Inferior parietal cortex (tissue), 1 donor: Measurements from ENCODE around the gene ADAM15.

Experiments
- DNase-seq: peaks from one replicate; pipeline ENCODE4 v3.0.0-alpha.2; 2016; ENCODE audit errors: extremely low spot score

ADAM15 gene, protein sequence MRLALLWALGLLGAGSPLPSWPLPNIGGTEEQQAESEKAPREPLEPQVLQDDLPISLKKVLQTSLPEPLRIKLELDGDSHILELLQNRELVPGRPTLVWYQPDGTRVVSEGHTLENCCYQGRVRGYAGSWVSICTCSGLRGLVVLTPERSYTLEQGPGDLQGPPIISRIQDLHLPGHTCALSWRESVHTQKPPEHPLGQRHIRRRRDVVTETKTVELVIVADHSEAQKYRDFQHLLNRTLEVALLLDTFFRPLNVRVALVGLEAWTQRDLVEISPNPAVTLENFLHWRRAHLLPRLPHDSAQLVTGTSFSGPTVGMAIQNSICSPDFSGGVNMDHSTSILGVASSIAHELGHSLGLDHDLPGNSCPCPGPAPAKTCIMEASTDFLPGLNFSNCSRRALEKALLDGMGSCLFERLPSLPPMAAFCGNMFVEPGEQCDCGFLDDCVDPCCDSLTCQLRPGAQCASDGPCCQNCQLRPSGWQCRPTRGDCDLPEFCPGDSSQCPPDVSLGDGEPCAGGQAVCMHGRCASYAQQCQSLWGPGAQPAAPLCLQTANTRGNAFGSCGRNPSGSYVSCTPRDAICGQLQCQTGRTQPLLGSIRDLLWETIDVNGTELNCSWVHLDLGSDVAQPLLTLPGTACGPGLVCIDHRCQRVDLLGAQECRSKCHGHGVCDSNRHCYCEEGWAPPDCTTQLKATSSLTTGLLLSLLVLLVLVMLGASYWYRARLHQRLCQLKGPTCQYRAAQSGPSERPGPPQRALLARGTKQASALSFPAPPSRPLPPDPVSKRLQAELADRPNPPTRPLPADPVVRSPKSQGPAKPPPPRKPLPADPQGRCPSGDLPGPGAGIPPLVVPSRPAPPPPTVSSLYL

GRCh38 chr1:155050560-155051341 is at the start of gene ADAM15:
Gene ADAM15, plus strand, starts transcription at chr1:155051316. Its CDS starts 71 bp downstream, at chr1:155051387.
- peak; percentile 79 for DNase-seq

GRCh38 chr1:155001425-155001674 is 49.8 kb upstream of the ADAM15 start:
- DNase-seq: no peak

- peak; percentile 92 for DNase-seq
These were observed 49.2 kb upstream of the ADAM15 start for GRCh38 chr1:155001675-155002463.

GRCh38 chr1:155002464-155003226 is 48.5 kb upstream of the ADAM15 start, which contains the start of gene ZBTB7B:
Gene ZBTB7B, plus strand, starts transcription at chr1:155002802. Its CDS starts 11,859 bp downstream, at chr1:155014661.
- DNase-seq: peak; percentile 24

GRCh38 chr1:155003227-155003765 is 47.8 kb upstream of the ADAM15 start:
- no peak for DNase-seq

GRCh38 chr1:155003766-155004351 is 47.3 kb upstream of the ADAM15 start:
- peak; percentile 36 for DNase-seq

GRCh38 chr1:155004352-155005075 is 46.6 kb upstream of the ADAM15 start:
- DNase-seq: peak; percentile 22

GRCh38 chr1:155005076-155006011 is 45.8 kb upstream of the ADAM15 start:
- peak; percentile 47 for DNase-seq

DNA sequence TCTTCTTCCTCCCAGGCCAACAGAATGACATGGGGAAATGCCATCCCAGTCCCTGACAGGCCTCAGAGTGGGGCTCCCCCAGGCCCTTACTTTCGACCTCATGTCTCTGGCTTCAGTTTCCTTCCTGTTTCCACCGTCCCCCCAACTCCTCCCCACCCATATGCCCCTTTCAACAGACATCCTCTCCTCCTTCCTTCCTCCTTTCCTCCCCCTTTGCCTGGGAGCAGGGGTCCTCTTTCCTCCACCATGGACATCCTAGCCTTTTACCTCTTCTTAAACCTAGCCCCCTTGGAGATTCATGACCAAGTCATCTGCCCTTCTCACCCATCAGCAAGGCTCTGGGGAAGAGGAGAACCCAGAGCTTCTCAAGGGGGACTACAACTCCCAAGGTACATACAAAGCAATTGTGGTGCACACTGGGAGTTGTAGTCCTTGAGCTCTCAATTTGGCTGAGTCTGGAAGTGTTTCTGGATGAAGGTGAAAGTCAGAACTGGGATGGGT is 44.5 kb upstream of the ADAM15 start:
- peak; percentile 70 for DNase-seq

GRCh38 chr1:155007251-155007828 is 43.8 kb upstream of the ADAM15 start:
- DNase-seq: no peak

DNA sequence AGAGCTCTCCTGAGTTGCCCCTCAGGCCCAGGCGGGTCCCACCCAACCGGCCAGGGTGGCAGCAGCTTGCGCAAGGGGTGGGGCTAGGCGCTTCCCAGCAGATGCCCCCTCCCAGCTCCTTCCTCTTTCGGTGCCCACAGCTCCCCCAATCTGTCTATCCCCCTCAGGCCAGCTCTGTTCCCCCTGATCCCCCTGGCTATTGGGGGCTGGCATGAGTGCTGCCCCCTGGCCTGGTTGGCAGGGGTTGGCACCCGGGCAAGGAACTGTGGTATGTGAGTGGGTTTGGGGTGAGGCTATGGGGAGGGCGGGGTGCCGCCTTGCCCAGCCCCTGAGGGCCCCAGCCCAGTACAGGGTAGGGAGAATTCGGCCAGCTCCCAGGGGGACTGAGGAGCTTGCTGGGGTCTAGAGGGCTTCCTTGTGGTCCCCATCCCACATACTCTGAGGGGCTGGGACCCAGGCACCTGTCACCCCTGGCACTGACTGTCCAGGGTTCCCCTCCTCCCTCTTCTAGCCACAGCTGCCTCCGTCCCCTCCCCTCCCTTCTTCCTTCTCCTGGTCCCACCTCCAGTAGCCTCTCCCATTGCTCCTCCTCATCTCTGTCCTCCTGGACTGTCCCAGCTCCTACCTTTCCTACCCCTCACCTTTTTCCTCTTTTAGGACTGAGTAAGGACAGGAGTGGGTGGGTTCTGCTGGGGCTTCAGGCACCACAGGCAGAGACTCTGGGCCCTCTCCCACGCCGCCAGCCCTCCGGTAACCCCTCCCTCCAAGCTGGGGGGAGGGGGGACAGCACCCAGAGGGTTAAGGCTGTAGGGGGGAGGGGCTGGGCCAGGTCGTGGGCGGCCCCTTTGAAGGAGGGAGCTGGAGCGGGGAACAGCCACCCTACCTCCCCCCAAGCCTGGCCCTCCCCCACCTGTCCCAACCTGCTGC is 42.8 kb upstream of the ADAM15 start:
- no peak for DNase-seq

DNA sequence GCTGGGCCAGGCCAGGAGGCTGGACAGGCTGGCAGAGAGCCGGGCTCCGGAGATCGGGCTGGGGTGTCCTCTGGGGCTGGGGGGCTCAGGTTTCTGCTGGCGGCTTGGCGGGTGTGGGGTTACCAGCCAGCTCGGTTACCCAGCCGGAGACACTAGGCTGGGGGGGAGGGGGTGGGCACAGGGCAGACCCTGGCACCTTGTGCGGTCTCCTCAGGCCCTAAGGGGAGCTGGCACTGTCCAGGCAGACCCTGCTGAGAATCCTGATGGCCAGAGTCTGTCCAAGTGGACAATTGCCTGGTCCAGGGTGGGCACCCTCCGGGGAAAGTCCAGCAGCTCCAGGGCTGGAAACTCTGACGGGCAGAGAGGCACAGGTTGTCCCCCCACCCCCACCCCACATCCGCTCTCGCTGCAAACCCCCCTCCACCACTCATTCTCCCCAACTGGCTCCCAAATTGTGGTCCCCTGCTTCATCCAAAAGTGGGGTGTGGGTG is 41.9 kb upstream of the ADAM15 start:
- no peak for DNase-seq

- DNase-seq: no peak
These were observed 41.4 kb upstream of the ADAM15 start for GRCh38 chr1:155009742-155010141.

DNA sequence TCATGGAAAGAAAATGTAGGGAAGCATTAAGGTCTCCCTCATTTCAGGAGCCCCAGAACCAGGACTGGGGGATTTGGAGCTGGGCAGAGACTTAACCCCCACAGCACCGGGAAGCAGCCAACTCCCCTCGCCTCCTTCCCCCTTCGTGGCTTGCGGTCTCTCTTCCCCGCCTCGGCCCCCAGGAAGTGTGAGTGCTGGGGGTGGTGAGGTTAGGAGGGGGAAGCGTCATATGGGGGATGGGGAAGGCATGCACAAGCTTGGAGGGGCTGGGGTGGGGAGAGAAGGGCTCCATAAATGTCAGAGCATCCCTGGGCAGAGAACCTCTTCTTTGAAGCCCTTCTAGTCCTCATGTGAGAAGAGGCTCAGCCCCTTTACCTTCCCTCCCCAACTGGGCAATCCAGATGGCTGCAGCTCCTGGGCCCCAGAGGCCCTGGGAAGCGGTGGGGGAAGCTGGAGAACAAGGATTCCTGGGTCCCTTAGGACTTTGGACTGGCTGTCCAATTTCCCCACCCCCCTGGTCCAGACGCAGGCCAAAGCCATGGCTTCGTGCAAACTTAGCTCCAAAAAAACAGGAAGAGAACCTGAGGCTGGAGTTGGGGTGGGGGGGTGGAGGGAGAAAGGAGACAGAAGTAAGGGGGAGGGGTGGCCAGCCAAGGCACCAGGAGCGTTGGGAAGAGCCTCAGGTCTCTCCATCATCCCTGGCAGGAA is 40.8 kb upstream of the ADAM15 start:
- DNase-seq: no peak

GRCh38 chr1:155011004-155011416 is 40.1 kb upstream of the ADAM15 start:
- no peak for DNase-seq
